Hematopoietic multipotent progenitor cell treated with erythropoietin and hydrocortisone succinate and interleukin-3 and kit ligand, for 15 days (in vitro differentiated cells): ENCODE results near the gene USP17L28.
"Not testable (repeated sequence)": the region's sequence is repeated elsewhere in the genome, so short reads cannot be mapped to it uniquely, and the experiment has no call there.

Experiments
- DNase-seq: peaks from one replicate; pipeline ENCODE4 v3.0.0-alpha.2; 2015; ENCODE audit warnings: low spot score

USP17L28 gene, protein sequence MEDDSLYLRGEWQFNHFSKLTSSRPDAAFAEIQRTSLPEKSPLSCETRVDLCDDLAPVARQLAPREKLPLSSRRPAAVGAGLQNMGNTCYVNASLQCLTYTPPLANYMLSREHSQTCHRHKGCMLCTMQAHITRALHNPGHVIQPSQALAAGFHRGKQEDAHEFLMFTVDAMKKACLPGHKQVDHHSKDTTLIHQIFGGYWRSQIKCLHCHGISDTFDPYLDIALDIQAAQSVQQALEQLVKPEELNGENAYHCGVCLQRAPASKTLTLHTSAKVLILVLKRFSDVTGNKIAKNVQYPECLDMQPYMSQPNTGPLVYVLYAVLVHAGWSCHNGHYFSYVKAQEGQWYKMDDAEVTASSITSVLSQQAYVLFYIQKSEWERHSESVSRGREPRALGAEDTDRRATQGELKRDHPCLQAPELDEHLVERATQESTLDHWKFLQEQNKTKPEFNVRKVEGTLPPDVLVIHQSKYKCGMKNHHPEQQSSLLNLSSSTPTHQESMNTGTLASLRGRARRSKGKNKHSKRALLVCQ

DNA sequence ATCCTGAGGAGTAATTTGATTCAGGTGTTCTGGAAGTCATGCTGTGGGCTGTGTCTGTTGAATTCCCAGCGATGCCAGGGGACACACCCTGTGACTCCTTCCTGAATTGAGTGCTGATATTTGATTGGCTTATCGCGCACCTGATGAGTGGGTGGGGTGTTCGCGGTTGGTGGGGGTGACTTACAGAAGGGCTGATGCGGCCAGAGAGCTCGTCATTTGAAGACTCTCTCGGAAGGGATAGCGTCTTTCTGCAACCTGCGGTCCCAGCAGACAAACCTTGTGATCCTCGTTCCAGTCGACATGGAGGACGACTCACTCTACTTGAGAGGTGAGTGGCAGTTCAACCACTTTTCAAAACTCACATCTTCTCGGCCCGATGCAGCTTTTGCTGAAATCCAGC, at the start of gene USP17L28:
Gene USP17L28, plus strand, starts transcription at position 301 of the 400 bp plus-strand sequence. Its CDS starts 0 bp downstream, at position 301.
- not testable (repeated sequence) for DNase-seq

DNA sequence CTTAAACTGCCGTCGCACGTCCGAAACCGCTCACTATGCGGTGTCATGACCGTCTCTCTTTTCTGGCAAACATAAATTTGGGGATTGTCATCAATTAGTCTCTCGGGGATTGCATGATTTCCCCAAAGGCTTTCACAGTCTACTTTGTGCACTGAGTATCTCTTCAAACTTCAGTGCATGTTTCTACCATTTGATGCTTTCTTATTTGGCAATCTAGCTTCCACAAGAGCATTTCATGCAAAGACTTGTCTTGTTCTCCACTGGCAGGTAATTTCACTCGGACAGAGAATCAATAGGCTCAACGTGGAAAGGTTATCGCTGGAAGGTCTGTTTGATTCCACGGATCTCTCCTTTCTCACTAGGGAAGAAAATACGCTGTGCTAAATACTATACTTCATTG, 24.5 kb upstream of the USP17L28 start:
- not testable (repeated sequence) for DNase-seq

- not testable (repeated sequence) for DNase-seq
Observed at GRCh38 chr4:9324865-9325264, 23.8 kb upstream of the USP17L28 start, which contains the start of gene USP17L24. USP17L24 (plus strand) TSS chr4:9325165; CDS start chr4:9325165, 0 bp downstream.

GRCh38 chr4:9329611-9330010, 19.1 kb upstream of the USP17L28 start, which contains the start of gene USP17L25:
USP17L25 (plus strand) TSS chr4:9329911; CDS start chr4:9329911, 0 bp downstream.
- DNase-seq: not testable (repeated sequence)

- DNase-seq: not testable (repeated sequence)
Observed at GRCh38 chr4:9334358-9334757, 14.3 kb upstream of the USP17L28 start, which contains the start of gene USP17L26. USP17L26 (plus strand) TSS chr4:9334658; CDS start chr4:9334658, 0 bp downstream.

- DNase-seq: not testable (repeated sequence)
Observed at GRCh38 chr4:9339103-9339502, 9.6 kb upstream of the USP17L28 start, which contains the start of gene USP17L5. USP17L5 (plus strand) TSS chr4:9339403; CDS start chr4:9339403, 0 bp downstream.

- not testable (repeated sequence) for DNase-seq
Observed at GRCh38 chr4:9343848-9344247, 4.8 kb upstream of the USP17L28 start, which contains the start of gene USP17L27. USP17L27 (plus strand) TSS chr4:9344148; CDS start chr4:9344148, 0 bp downstream.

DNA sequence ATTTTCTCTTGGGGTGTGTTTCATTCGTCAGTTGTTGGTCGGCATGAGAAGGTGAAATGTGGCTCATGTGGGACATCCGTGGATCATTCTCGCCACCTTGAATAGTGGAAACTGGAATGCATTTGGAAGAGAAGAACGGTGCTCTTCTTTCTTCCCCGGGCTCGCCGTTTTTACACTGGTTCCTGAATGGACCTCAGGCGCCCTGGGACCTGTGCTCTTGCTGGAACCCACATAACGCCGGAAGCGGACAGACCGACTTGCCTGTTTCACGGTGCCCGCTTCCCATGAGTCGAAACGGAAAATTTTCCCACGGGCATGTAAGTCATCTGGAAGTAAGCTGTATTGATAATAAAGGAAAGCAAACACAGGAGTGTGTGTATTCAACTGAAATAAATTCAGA, 2.2 kb downstream of the USP17L28 start:
- not testable (repeated sequence) for DNase-seq

DNA sequence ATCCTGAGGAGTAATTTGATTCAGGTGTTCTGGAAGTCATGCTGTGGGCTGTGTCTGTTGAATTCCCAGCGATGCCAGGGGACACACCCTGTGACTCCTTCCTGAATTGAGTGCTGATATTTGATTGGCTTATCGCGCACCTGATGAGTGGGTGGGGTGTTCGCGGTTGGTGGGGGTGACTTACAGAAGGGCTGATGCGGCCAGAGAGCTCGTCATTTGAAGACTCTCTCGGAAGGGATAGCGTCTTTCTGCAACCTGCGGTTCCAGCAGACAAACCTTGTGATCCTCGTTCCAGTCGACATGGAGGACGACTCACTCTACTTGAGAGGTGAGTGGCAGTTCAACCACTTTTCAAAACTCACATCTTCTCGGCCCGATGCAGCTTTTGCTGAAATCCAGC, 4.6 kb downstream of the USP17L28 start, which contains the start of gene USP17L29:
Gene USP17L29, plus strand, starts transcription at position 301 of the 400 bp plus-strand sequence. Its CDS starts 0 bp downstream, at position 301.
- not testable (repeated sequence) for DNase-seq

GRCh38 chr4:9362829-9363228, 14.1 kb downstream of the USP17L28 start, which contains the start of gene USP17L30:
USP17L30 (plus strand) TSS chr4:9363129; CDS start chr4:9363129, 0 bp downstream.
- not testable (repeated sequence) for DNase-seq

- DNase-seq: not testable (repeated sequence)
Observed at GRCh38 chr4:9379881-9380280, 31.2 kb downstream of the USP17L28 start.

- DNase-seq: not testable (repeated sequence)
Observed at GRCh38 chr4:9381012-9381534, 32.4 kb downstream of the USP17L28 start.

DNA sequence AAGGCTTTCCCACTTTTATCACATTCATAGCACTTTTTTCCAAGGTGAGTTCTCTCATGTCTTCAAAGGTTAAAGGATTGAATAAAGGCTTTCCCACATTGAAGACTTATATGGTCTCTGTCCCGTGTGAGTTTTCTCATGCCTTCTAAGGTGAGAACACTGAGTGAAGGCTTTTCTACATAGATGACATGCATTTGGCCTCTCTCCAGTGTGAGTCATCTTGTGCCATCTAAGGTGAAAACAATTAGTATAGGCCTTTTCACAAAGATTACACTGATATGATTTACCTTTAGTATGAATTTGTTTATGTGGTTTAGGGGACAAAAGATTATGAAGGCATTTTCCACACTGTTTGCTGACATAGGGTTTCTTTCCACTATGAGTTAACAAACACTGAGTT, 35.4 kb downstream of the USP17L28 start:
- DNase-seq: no peak

DNA sequence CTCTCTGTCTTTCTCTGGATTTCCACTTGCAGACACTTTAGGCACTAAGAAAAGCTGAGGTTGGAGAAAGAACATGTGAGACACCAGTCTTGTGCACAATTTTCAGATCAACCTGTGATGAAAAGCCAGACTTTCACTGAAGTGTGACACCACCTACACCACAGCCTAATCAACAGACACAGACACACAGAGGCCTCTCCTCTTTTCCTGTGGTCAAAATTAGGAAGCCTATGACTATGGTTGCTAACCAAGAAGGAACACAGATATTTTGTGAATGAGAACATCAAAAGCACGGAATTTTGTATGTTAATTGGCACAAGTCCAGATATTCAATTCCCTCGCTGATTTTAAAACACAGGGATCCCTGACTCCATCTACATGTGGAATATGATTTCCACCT, 40.3 kb downstream of the USP17L28 start:
- not testable (repeated sequence) for DNase-seq
